ENCODE results near the gene PHRF1. TPM values are rescaled to one million over a fixed set of nuclear protein-coding genes. Genes with fewer than 3 reads are reported as not detected.

Gene PHRF1
- total and polyA plus RNA-seq, 2 donors (not counting 3 experiments of a cell fraction or from before 2014, with no cell fraction given), result 14.2 to 39.4 TPM

GRCh38 chr11:636511-637332, 60.5 kb downstream of the PHRF1 start, which contains the start of gene DRD4:
TSS of gene DRD4 (plus strand) at chr11:637269. CDS start at chr11:637305, 36 bp downstream.
- Histone ChIP-seq H2AFZ (ENCODE audit: low read depth, low read length) (no peak within 1 kb of the TSS), H3K36me3 (ENCODE audit: control insufficient read depth in 2 of 2, extremely low read depth in 1 of 2, insufficient read depth in 2 of 2, low read length in 2 of 2) (no peaks in the 10 kb centered on the region), H3K4me3 (replicated peaks in 1 of 3; ENCODE audit: insufficient read depth in 1 of 3, low read depth in 1 of 3, low read length in 3 of 3) (no peak within 1 kb of the TSS), H3K9me3 (replicated peaks; ENCODE audit: control insufficient read depth, insufficient read depth, low read length) (no peaks in the 10 kb centered on the region), H3K79me2 (ENCODE audit: control insufficient read depth, insufficient read depth, low read length) (no peaks in the 10 kb centered on the region), H3K9me1 (replicated peaks; ENCODE audit: control insufficient read depth, extremely low read depth, insufficient read depth, low read length) (no peaks in the 10 kb centered on the region), H3K4me2 (ENCODE audit: insufficient read depth, low read length) (no peak within 1 kb of the TSS), H4K20me1 (replicated peaks; ENCODE audit: control insufficient read depth, extremely low read depth, insufficient read depth, low read length) (no peaks in the 10 kb centered on the region), H3K27me3 (ENCODE audit: control insufficient read depth in 2 of 2, insufficient read depth in 2 of 2, low read length in 2 of 2) (peaks cover 27 to 45% of the 10 kb centered on the region in 2 experiments), H3K9ac (replicated peaks; ENCODE audit: extremely low read depth, insufficient read depth, low read length) (no peak within 1 kb of the TSS), H3K27ac (ENCODE audit: insufficient read depth, low read depth, low read length) (no peak within 1 kb of the TSS), H3K4me1 (ENCODE audit: control insufficient read depth, extremely low read depth, insufficient read depth, low read length) (peaks cover 4% of the 10 kb centered on the region)
- POLR2A ChIA-PET, result no interaction called here
- DNase-seq (ENCODE audit: low read depth, low spot score) (no peak), FAIRE-seq (no peak)
- dilution Hi-C loops (cut with MboI; ENCODE audit: extremely low pct_ligation_motif_present, low sequenced_read_pairs), result no loop called here
- no peak for TF ChIP-seq CTCF (IDR thresholded peaks at IDR 0.05; ENCODE audit: extremely low read depth in 1 of 2, insufficient read depth in 1 of 2, low read depth in 1 of 2, low read length in 2 of 2)
- no peak for TF ChIP-seq POLR2AphosphoS5 (IDR thresholded peaks at IDR 0.05; ENCODE audit: insufficient read depth, low read depth, low read length)
- peak; percentile 26 for TF ChIP-seq EZH2 (IDR thresholded peaks at IDR 0.05; ENCODE audit: borderline replicate concordance, low read depth, low read length, severe bottlenecking)
- TF ChIP-seq JUN (IDR thresholded peaks at IDR 0.05; ENCODE audit: borderline replicate concordance, insufficient read depth, insufficient read length, low read depth), result no peak
- CTCF ChIA-PET, result interaction anchor here (0.8 kb wide), 1 partner anchor 28 kb away, joined by 3 read pairs; no protein-coding TSS in a partner anchor
- intact Hi-C loops (cut with micrococcal nuclease), result no loop called here
- no TSS peak for BruUV-seq (replicated peaks)

- CTCF ChIA-PET, result no interaction called here
- no peak overlapping the region for H3K9ac ChIP-seq (replicated peaks; ENCODE audit: extremely low read depth, insufficient read depth, low read length)
Measured at GRCh38 chr11:637333-637592, 61.0 kb downstream of the PHRF1 start.

More at GRCh38 chr11:637333-637592, 61.0 kb downstream of the PHRF1 start:
- H3K4me3 ChIP-seq (replicated peaks in 1 of 3; ENCODE audit: insufficient read depth in 1 of 3, low read depth in 1 of 3, low read length in 3 of 3), result no peak overlapping the region
- dilution Hi-C loops (cut with MboI; ENCODE audit: extremely low pct_ligation_motif_present, low sequenced_read_pairs), result no loop called here
- FAIRE-seq (no peak), DNase-seq (ENCODE audit: low read depth, low spot score) (no peak)
- H3K4me2 ChIP-seq (ENCODE audit: insufficient read depth, low read length), result no peak overlapping the region
- H3K4me1 ChIP-seq (ENCODE audit: control insufficient read depth, extremely low read depth, insufficient read depth, low read length), result peaks cover 4% of the 10 kb centered on the region
- no peaks in the 10 kb centered on the region for H3K9me3 ChIP-seq (replicated peaks; ENCODE audit: control insufficient read depth, insufficient read depth, low read length)
- no peak for TF ChIP-seq EZH2 (IDR thresholded peaks at IDR 0.05; ENCODE audit: borderline replicate concordance, low read depth, low read length, severe bottlenecking)
- TF ChIP-seq CTCF (IDR thresholded peaks at IDR 0.05; ENCODE audit: extremely low read depth in 1 of 2, insufficient read depth in 1 of 2, low read depth in 1 of 2, low read length in 2 of 2), result no peak
- no peaks in the 10 kb centered on the region for H3K36me3 ChIP-seq (ENCODE audit: control insufficient read depth in 2 of 2, extremely low read depth in 1 of 2, insufficient read depth in 2 of 2, low read length in 2 of 2)
- H2AFZ ChIP-seq (ENCODE audit: low read depth, low read length), result no peak overlapping the region
- H4K20me1 ChIP-seq (replicated peaks; ENCODE audit: control insufficient read depth, extremely low read depth, insufficient read depth, low read length), result no peaks in the 10 kb centered on the region
- intact Hi-C loops (cut with micrococcal nuclease), result no loop called here
- no peaks in the 10 kb centered on the region for H3K9me1 ChIP-seq (replicated peaks; ENCODE audit: control insufficient read depth, extremely low read depth, insufficient read depth, low read length)
- POLR2A ChIA-PET, result no interaction called here
- peaks cover 27 to 45% of the 10 kb centered on the region in 2 experiments for H3K27me3 ChIP-seq (ENCODE audit: control insufficient read depth in 2 of 2, insufficient read depth in 2 of 2, low read length in 2 of 2)
- H3K27ac ChIP-seq (ENCODE audit: insufficient read depth, low read depth, low read length), result no peak overlapping the region
- BruUV-seq (replicated peaks), result no TSS peak
- H3K79me2 ChIP-seq (ENCODE audit: control insufficient read depth, insufficient read depth, low read length), result no peaks in the 10 kb centered on the region
